RWPE1 (cell line): ENCODE data around the gene AP1G2.

Experiments used
- CTCF ChIA-PET: fragments of 350-600 bp; sonication (Branson Sonifier 250); formaldehyde crosslinking; extraction: SDS; loops from one replicate; lab custom pipeline; 2021; lab: Yijun Ruan, JAX
- POLR2A ChIA-PET: fragments of 400-600 bp; formaldehyde crosslinking; extraction: SDS; loops from one replicate; lab custom pipeline; 2020; ENCODE audit warnings: antibody characterized with exemption; ENCODE audit not compliant: low non-redundant PET; lab: Yijun Ruan, JAX
- DNase-seq: peaks from one replicate; pipeline ENCODE4 v3.0.0; 2012; ENCODE audit warnings: low spot score
- H3K27ac ChIP-seq: fragments of 450-650 bp; 2 replicates; pipeline ENCODE4 v1.5.1; 2017
- TF ChIP-seq, protein P1 (sequence below): fragments of 450-650 bp; conservative IDR thresholded peaks from 2 replicates; pipeline ENCODE4 v1.5.1; 2017; ENCODE audit warnings: low read depth, mild to moderate bottlenecking

Gene AP1G2

GRCh38 chr14:23528555-23528954, 39.0 kb downstream of the AP1G2 start:
- CTCF ChIA-PET: interaction anchor here (0.6 to 1.8 kb wide), 2 partner anchors 10 to 84 kb away, joined by 3 to 5 read pairs; no protein-coding TSS in a partner anchor
- POLR2A ChIA-PET: no interaction called here
- no peak overlapping the region for H3K27ac ChIP-seq
- TF ChIP-seq, protein P1, sequence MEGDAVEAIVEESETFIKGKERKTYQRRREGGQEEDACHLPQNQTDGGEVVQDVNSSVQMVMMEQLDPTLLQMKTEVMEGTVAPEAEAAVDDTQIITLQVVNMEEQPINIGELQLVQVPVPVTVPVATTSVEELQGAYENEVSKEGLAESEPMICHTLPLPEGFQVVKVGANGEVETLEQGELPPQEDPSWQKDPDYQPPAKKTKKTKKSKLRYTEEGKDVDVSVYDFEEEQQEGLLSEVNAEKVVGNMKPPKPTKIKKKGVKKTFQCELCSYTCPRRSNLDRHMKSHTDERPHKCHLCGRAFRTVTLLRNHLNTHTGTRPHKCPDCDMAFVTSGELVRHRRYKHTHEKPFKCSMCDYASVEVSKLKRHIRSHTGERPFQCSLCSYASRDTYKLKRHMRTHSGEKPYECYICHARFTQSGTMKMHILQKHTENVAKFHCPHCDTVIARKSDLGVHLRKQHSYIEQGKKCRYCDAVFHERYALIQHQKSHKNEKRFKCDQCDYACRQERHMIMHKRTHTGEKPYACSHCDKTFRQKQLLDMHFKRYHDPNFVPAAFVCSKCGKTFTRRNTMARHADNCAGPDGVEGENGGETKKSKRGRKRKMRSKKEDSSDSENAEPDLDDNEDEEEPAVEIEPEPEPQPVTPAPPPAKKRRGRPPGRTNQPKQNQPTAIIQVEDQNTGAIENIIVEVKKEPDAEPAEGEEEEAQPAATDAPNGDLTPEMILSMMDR: peak; percentile 21; the same call in 1 of the 2 replicates
- no peak for DNase-seq

GRCh38 chr14:23525611-23526010, 42.0 kb downstream of the AP1G2 start:
- POLR2A ChIA-PET: no interaction called here

GRCh38 chr14:23524954-23525353, 42.6 kb downstream of the AP1G2 start:
- ChIA-PET CTCF (interaction anchor here (0.6 to 1.2 kb wide), 2 partner anchors 38 to 42 kb away, joined by 3 to 4 read pairs; partner anchors contain the start of gene AP1G2), POLR2A (no interaction called here)
- H3K27ac ChIP-seq: no peak overlapping the region
- TF ChIP-seq, protein P1: no peak
- DNase-seq: no peak

More at GRCh38 chr14:23525611-23526010, 42.0 kb downstream of the AP1G2 start:
- no peak overlapping the region for H3K27ac ChIP-seq
- TF ChIP-seq, protein P1: no peak
- CTCF ChIA-PET: interaction anchor here (0.6 to 1.2 kb wide), 2 partner anchors 37 to 42 kb away, joined by 3 to 4 read pairs; partner anchors contain the start of gene AP1G2
- DNase-seq: no peak

DNA sequence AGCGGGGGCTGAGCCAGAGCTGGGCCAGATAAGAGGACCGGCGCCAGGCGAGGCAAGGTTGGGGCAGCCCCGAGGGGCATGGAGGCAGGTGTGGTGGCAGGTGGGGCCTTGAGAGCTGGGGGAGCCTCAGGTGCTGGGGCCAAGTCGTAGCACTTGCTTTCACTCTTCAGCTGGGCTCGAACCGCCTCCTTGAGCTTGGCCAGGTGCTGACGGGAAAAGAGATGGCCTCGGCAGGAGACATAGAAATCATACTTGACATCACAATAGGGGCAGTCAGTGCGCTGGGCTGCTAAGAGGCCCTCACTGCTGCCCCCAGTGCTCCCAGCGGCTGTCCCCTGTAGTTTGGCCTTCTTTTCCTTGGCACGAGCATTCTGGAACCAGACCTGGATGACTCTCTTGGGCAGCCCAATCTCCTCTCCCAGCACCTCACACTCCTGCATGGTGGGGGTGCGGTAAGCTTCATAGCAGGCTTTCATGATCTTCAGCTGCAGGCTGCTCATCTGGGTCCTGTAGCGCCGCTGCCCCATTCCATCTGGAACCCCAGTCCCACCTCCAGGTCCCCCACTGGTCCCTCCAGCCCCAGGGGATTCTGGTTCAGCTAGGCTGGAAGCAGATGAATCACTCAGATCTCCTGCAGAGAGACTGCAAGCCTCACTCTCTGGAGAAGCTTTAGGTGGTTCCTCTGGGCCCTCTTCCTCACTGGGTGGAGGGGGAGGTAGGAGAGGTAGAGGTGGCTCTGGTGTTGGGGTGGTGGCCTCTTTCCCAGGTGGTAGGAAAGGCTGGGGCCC, 44.2 kb downstream of the AP1G2 start:
- TF ChIP-seq, protein P1: no peak
- ChIA-PET POLR2A (no interaction called here), CTCF (interaction anchor here (0.5 kb wide), 2 partner anchors 21 to 232 kb away, joined by 3 to 9 read pairs; no protein-coding TSS in a partner anchor)
- no peak overlapping the region for H3K27ac ChIP-seq
- DNase-seq: no peak

DNA sequence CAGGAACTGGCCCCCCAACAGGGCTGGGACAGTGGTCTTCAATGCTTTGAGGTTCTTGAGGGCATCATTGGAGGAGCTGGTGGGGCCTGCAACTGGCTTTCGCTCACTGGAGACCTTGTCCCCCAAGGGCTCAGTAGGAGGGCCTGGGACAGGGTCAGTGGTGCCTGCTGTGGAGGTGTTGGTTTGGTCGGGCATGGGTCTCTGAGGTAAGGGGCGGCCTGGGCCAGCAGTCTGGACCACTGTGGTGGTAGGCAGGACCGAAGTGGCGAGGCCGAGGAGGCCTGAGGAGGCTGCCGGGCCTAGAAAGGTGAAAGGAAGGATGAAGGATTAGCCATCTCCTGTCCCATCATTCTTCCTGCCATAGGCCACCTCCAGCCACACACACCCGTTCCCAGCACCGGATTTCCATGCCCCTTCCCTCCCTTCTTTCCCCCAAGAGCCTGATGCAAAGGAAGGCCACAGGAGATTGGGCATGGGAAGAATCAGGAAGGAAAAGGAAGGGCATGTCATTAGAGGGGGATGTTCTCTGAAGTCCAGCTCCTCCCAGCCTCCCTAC, 44.9 kb downstream of the AP1G2 start:
- ChIA-PET POLR2A (no interaction called here), CTCF (no interaction called here)
- TF ChIP-seq, protein P1: no peak
- no peak for DNase-seq
- no peak overlapping the region for H3K27ac ChIP-seq

DNA sequence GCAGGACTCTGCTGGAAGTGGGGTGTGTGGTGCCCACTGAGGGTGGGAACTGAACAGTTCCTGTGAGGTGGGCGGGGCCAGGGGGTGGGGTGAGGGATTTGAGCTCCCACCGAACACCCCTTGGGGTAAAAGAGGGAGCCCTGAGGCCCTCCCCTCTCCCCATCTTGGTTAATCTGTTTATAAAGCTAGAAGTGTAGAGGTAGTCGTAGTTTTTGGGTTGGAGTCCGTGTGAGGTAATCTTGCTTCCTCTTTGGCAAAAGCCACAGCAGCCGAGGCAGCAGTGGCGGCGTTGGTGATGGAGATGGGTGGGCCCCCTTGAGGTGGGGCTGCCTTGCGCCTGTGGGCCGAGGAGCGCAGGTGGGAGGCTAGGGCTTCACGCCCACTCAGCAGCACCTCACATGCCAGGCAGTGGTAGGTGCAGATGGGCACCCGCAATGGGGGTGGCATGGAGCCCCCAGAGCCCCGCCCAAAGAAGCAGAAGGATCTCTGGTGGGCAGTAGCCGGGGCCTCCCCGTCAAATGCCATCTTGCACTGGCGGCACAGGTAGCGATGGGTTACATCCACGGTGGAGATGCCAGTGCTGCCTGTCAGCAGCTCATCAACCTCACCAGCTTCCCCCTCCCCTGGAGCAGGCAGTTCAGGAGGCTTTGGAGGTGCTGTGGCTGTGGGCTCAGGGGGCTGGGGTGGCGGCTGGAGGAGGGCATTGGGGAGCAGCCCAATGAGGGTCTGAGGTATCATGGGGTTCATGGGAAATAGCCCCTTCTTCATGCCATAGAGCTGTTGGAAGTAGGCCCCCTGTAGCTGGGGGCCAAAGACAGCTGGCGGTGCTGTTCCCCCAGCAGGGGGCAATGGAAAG, 45.6 kb downstream of the AP1G2 start:
- ChIA-PET POLR2A (no interaction called here), CTCF (interaction anchor here (0.6 kb wide), 2 partner anchors 19 to 362 kb away, joined by 3 to 4 read pairs; no protein-coding TSS in a partner anchor)
- no peak overlapping the region for H3K27ac ChIP-seq
- no peak for DNase-seq
- TF ChIP-seq, protein P1: no peak
